ENCODE results near the gene GTF3C2. TPM values are rescaled to one million over a fixed set of nuclear protein-coding genes. Genes with fewer than 3 reads are reported as not detected.

Gene GTF3C2, protein sequence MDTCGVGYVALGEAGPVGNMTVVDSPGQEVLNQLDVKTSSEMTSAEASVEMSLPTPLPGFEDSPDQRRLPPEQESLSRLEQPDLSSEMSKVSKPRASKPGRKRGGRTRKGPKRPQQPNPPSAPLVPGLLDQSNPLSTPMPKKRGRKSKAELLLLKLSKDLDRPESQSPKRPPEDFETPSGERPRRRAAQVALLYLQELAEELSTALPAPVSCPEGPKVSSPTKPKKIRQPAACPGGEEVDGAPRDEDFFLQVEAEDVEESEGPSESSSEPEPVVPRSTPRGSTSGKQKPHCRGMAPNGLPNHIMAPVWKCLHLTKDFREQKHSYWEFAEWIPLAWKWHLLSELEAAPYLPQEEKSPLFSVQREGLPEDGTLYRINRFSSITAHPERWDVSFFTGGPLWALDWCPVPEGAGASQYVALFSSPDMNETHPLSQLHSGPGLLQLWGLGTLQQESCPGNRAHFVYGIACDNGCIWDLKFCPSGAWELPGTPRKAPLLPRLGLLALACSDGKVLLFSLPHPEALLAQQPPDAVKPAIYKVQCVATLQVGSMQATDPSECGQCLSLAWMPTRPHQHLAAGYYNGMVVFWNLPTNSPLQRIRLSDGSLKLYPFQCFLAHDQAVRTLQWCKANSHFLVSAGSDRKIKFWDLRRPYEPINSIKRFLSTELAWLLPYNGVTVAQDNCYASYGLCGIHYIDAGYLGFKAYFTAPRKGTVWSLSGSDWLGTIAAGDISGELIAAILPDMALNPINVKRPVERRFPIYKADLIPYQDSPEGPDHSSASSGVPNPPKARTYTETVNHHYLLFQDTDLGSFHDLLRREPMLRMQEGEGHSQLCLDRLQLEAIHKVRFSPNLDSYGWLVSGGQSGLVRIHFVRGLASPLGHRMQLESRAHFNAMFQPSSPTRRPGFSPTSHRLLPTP
- total RNA-seq (10 to 100 TPM; 42.7 to 60.9 TPM), polyA plus RNA-seq (10 to 100 TPM; 17.0 to 20.3 TPM)
- long read RNA-seq, donor 1, transcript GTF3C2-201 (19 exons, 3,882 nt), result major isoform, 5 of 30 reads
- long read RNA-seq, donor 1, partial matches to known transcripts, result 18 of 30 reads
- long read RNA-seq, donor 1, other reads (novel, unspliced or antisense), result 7 of 30 reads
- long read RNA-seq, donor 2, partial matches to known transcripts, result 3 of 13 reads
- long read RNA-seq, donor 2, other reads (novel, unspliced or antisense), result 8 of 13 reads

DNA sequence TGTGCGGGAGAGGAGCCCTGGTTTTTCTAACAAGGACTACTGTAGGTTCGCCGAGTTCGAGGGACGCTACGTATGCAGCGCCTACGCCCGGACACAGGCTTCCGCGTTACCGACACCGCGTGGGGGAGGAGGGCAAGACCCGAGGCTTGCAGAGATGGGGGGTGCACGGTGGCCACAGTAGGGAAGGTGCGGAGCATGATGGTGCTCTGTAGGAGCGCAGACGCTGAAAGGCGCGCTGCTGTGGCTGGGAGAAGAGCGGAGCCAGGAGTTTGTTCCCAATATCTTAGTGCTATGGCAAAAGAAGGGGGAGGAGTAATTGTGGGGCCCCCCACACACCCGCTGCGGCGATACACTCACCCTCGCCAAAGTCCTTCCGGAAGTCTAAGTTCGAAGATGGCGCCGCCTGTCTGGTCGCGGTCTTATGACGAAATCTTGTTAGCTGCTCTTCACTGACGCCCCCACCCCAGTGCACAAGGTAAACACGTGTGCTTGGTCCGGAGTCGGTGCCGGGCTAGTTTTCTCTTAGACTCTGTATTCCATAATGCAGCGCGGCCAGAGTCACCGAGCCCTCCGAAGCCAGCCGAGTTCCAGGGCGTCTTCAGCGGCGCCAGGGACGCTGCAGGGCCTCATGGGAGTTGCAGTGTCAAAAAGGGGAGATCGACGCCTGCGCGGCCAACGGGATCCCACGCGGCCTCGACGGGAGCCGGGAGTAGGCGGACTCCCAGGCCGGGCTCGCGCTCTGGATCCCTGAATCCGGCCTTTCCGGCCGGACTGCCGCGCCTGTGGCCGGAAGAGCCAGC, at the start of gene GTF3C2:
GTF3C2 (minus strand) TSS at position 383 of the 800 bp plus-strand sequence. CDS start 13,210 bp downstream, outside the sequence.
- Histone ChIP-seq H3K9me3 (ENCODE audit: control insufficient read depth, low read length) (no peaks in the 10 kb centered on the region), H3K27me3 (ENCODE audit: control insufficient read depth in 1 of 2, insufficient read depth in 2 of 2, low read length in 1 of 2) (no peaks in the 10 kb centered on the region), H3K4me1 (ENCODE audit: control insufficient read depth in 1 of 2, insufficient read depth in 2 of 2, low read length in 2 of 2) (no peaks in the 10 kb centered on the region), H3K36me3 (ENCODE audit: control insufficient read depth in 1 of 2, insufficient read depth in 2 of 2, low read length in 1 of 2) (no peaks in the 10 kb centered on the region), H3K27ac (ENCODE audit: low read depth in 1 of 2, low read length in 2 of 2) (peak within 1 kb of the TSS in 1 of 2 donors; percentile 55), H3K4me3 (ENCODE audit: low read length in 2 of 2) (peak within 1 kb of the TSS; percentile 63 to 80)
- ATAC-seq (ENCODE audit: low FRiP score) (peak; percentile 98), DNase-seq (peak; percentile 95 to 97)
- 0% methylated on average over 66 to 67 of the region's 67 CpGs for WGBS, 2 donors
- intact Hi-C loops (cut with DNase I), result loop anchor here in 1 of 2 donors (2.0 kb wide), 2 partner anchors 14 to 72 kb away; partner anchors contain the start of genes EIF2B4, NRBP1 and SNX17

DNA sequence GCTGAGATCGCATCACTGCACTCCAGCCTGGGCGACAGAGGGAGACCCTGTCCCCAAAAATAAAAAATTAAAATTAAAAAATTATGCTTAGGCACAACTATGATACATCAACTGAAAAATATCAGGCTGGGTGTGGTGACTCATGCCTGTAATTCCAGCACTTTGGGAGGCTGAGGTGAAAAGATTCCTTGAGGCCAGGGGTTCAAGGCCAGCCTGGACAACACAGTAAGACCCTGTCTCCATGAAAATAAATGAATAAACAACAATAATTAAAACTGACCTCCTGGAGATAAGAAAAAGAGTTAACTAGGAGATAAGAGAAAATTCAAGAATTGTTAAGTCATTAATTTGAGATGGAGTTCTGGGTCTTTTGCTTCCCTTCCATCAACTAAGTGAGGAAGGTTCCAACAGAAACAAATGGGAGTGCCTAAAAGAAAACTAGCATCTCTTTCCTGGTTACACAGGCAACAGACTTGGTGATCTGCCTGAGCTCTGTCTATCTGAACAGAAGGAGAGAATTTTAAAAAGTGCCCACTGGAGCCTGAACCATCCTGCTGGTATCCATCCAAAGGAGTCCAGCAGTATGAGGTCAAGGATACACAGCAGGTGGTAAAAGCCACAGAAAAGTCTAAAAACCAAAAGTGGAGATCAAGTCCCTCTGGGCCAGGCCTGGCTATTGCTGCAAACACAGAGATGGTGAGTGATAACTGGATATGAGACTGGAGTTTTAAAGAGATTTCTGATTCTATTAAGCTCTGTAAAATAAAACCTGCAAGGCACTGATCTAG, 44.0 kb upstream of the GTF3C2 start:
- intact Hi-C loops (cut with DNase I), result no loop called here
- WGBS, 2 donors, result 100% methylated on average over 2 of the region's 2 CpGs
- H3K4me3 ChIP-seq (ENCODE audit: low read length in 2 of 2), result no peak overlapping the region
- no peaks in the 10 kb centered on the region for H3K9me3 ChIP-seq (ENCODE audit: control insufficient read depth, low read length)
- H3K27ac ChIP-seq (ENCODE audit: low read depth in 1 of 2, low read length in 2 of 2), result no peak overlapping the region
- ATAC-seq (ENCODE audit: low FRiP score) (no peak), DNase-seq (no peak)
- H3K36me3 ChIP-seq (ENCODE audit: control insufficient read depth in 1 of 2, insufficient read depth in 2 of 2, low read length in 1 of 2), result no peaks in the 10 kb centered on the region
- no peaks in the 10 kb centered on the region for H3K27me3 ChIP-seq (ENCODE audit: control insufficient read depth in 1 of 2, insufficient read depth in 2 of 2, low read length in 1 of 2)
- H3K4me1 ChIP-seq (ENCODE audit: control insufficient read depth in 1 of 2, insufficient read depth in 2 of 2, low read length in 2 of 2), result no peaks in the 10 kb centered on the region

DNA sequence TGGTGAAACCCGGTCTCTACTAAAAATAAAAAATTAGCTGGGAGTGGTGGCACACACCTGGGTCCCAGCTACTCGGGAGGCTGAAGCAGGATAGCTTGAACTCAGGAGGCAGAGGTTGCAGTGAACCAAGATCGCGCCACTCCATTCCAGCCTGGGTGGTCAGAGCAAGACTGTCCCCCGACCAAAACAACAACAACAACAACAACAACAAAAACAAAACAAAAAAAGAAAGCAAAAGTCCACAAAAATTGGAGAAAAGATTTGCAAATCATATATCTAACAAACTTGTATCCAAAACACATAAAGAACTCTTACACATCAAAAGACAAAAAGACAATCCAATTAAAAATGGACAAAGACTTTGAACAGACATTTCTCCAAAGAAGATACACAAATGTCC, 42.4 kb upstream of the GTF3C2 start:
- WGBS, 2 donors, result 93 to 94% methylated on average over 5 of the region's 5 CpGs
- H3K27me3 ChIP-seq (ENCODE audit: control insufficient read depth in 1 of 2, insufficient read depth in 2 of 2, low read length in 1 of 2), result no peaks in the 10 kb centered on the region

DNA sequence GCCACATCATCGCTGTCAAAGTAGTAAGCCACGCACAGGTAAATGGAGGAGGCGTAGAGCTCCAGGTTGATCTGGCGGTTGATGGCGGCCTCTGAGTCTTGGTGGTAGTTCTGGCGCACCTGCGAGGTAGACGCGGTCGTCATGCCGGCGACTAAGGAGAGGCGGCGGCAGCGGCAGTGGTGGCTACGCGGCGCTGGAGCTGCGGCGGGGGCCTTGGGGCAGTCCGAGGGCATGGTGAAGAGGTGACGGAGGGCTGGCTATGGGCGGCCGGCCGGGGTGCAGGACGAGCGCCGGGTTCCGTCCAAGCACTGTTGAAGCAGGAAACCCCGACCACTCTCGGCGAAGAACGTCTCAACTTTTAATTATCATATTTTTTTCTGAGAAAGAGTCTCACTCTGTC, 36.7 kb upstream of the GTF3C2 start:
- Histone ChIP-seq H3K27ac (ENCODE audit: low read depth in 1 of 2, low read length in 2 of 2) (no peak overlapping the region), H3K9me3 (ENCODE audit: control insufficient read depth, low read length) (no peaks in the 10 kb centered on the region), H3K4me1 (ENCODE audit: control insufficient read depth in 1 of 2, insufficient read depth in 2 of 2, low read length in 2 of 2) (no peaks in the 10 kb centered on the region), H3K27me3 (ENCODE audit: control insufficient read depth in 1 of 2, insufficient read depth in 2 of 2, low read length in 1 of 2) (no peaks in the 10 kb centered on the region), H3K36me3 (ENCODE audit: control insufficient read depth in 1 of 2, insufficient read depth in 2 of 2, low read length in 1 of 2) (no peaks in the 10 kb centered on the region), H3K4me3 (ENCODE audit: low read length in 2 of 2) (no peak overlapping the region)
- ATAC-seq (ENCODE audit: low FRiP score), result no peak
- intact Hi-C loops (cut with DNase I), result no loop called here
- DNase-seq, result no peak
- 96 to 98% methylated on average over 33 of the region's 33 CpGs for WGBS, 2 donors

More for the DNA sequence above, 42.4 kb upstream of the GTF3C2 start:
- ATAC-seq (ENCODE audit: low FRiP score) (no peak), DNase-seq (no peak)
- intact Hi-C loops (cut with DNase I), result no loop called here
- no peaks in the 10 kb centered on the region for H3K9me3 ChIP-seq (ENCODE audit: control insufficient read depth, low read length)
- no peak overlapping the region for H3K4me3 ChIP-seq (ENCODE audit: low read length in 2 of 2)
- no peak overlapping the region for H3K27ac ChIP-seq (ENCODE audit: low read depth in 1 of 2, low read length in 2 of 2)
- no peaks in the 10 kb centered on the region for H3K36me3 ChIP-seq (ENCODE audit: control insufficient read depth in 1 of 2, insufficient read depth in 2 of 2, low read length in 1 of 2)
- H3K4me1 ChIP-seq (ENCODE audit: control insufficient read depth in 1 of 2, insufficient read depth in 2 of 2, low read length in 2 of 2), result no peaks in the 10 kb centered on the region

DNA sequence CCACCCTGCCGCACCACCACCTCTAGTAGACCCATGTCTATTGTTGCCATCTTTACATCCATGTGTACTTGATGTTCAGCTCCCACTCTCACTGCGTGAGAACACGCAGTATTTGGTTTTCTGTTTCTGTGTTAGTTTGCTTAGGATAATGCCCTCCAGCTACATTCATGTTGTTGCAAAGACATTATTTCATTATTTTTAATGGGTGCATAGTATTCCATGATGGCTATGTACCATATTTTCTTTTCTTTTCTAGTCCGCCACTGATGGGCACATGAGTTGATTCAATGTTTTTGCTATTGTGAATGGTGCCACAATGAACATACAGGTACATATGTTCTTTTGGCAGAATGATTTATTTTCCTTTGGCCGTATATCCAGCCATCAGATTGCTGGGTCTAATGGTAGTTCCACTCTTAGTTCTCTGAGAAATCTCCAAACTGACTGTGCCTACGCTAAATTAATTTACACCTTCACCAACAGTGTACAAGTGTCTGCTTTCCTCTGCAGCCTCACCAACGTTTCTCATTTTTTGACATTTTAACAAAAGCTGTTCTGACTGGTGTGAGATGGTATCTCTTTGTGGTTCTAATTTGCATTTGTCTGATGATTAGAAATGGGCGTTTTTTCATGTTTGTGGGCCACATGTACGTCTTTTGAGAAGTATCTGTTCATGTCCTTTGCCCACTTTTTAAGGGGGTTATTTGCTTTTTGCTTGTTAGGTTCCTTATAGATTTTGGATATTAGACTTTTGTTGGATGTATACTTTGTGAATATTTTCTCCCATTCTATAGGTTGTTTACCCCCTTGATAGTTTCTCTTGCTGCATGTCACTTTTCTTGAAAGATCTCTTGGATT, 34.5 kb upstream of the GTF3C2 start:
- Histone ChIP-seq H3K27me3 (ENCODE audit: control insufficient read depth in 1 of 2, insufficient read depth in 2 of 2, low read length in 1 of 2) (no peaks in the 10 kb centered on the region), H3K36me3 (ENCODE audit: control insufficient read depth in 1 of 2, insufficient read depth in 2 of 2, low read length in 1 of 2) (no peaks in the 10 kb centered on the region), H3K4me3 (ENCODE audit: low read length in 2 of 2) (no peak overlapping the region), H3K9me3 (ENCODE audit: control insufficient read depth, low read length) (no peaks in the 10 kb centered on the region), H3K4me1 (ENCODE audit: control insufficient read depth in 1 of 2, insufficient read depth in 2 of 2, low read length in 2 of 2) (no peaks in the 10 kb centered on the region), H3K27ac (ENCODE audit: low read depth in 1 of 2, low read length in 2 of 2) (no peak overlapping the region)
- no peak for ATAC-seq (ENCODE audit: low FRiP score)
- WGBS, 2 donors, result 94% methylated on average over 9 of the region's 9 CpGs
- intact Hi-C loops (cut with DNase I), result no loop called here
- DNase-seq, result no peak

DNA sequence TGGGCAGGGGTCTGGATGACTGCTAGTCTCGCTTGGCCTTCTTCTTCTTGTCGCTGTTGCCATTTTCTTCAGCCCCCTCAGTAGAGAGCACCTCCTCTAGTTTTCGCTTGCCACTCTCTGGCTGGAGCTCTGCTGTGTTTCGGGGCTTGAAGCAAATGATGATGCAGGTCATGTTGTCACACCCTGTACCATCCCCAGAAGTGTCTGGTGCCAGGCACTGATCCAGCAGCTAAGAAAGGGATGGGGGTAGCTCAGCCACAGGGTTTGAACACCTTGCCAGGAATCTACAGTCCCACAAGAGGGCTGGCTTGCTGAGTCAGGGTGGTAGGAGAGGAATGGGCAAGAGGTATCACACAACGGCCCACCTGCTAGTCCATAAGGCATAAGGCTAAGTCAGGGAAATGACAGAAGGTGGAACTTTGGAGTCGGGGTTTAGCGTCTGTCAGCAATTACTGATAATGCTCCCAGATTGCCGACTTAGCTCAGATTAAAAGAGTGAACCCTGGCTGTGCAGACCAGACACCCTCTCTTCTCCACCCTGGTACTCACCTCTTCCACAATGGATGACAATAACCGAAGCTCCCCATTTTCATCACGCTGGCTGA, 25.1 kb upstream of the GTF3C2 start:
- Histone ChIP-seq H3K27ac (ENCODE audit: low read depth in 1 of 2, low read length in 2 of 2) (peak overlapping the region in 1 of 2 donors; percentile 73), H3K4me1 (ENCODE audit: control insufficient read depth in 1 of 2, insufficient read depth in 2 of 2, low read length in 2 of 2) (no peaks in the 10 kb centered on the region), H3K27me3 (ENCODE audit: control insufficient read depth in 1 of 2, insufficient read depth in 2 of 2, low read length in 1 of 2) (no peaks in the 10 kb centered on the region), H3K9me3 (ENCODE audit: control insufficient read depth, low read length) (no peaks in the 10 kb centered on the region), H3K4me3 (ENCODE audit: low read length in 2 of 2) (no peak overlapping the region), H3K36me3 (ENCODE audit: control insufficient read depth in 1 of 2, insufficient read depth in 2 of 2, low read length in 1 of 2) (peaks cover 0 to 6% of the 10 kb centered on the region in 2 donors)
- intact Hi-C loops (cut with DNase I), result loop anchor here in 1 of 2 donors (2.0 kb wide), 1 partner anchor 27 kb away; the partner anchor contains the start of gene PPM1G
- 90 to 92% methylated on average over 10 of the region's 10 CpGs for WGBS, 2 donors
- no peak for ATAC-seq (ENCODE audit: low FRiP score)
- no peak for DNase-seq

Data from aorta (tissue), 5 donors.